ENCODE data around the gene AKAP9.

DNA sequence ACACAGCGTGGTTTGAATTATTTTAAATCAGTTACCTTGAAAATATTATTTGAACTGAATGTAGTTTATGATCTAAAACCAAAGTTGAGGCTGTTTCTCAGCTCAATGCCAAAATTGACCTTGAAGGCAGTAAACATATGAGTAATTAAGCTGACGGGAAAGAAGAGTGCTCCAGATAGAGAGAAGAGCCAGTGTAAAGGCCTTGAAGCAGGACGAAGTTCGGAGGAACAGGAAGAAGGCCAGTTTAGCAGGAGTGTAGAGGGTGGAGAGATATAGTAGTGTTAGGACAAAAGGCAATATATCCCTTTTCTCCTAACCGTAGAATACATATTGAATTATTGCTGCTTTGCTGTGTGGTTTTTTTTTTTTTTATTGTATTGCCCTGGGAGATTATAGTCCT is 130.4 kb downstream of the AKAP9 start:
- TF ChIP-seq POLR2AphosphoS5 (IDR thresholded peaks at IDR 0.05) (no peak), EP300 (IDR thresholded peaks at IDR 0.05) (no peak)
- TF ChIP-seq, protein P1, sequence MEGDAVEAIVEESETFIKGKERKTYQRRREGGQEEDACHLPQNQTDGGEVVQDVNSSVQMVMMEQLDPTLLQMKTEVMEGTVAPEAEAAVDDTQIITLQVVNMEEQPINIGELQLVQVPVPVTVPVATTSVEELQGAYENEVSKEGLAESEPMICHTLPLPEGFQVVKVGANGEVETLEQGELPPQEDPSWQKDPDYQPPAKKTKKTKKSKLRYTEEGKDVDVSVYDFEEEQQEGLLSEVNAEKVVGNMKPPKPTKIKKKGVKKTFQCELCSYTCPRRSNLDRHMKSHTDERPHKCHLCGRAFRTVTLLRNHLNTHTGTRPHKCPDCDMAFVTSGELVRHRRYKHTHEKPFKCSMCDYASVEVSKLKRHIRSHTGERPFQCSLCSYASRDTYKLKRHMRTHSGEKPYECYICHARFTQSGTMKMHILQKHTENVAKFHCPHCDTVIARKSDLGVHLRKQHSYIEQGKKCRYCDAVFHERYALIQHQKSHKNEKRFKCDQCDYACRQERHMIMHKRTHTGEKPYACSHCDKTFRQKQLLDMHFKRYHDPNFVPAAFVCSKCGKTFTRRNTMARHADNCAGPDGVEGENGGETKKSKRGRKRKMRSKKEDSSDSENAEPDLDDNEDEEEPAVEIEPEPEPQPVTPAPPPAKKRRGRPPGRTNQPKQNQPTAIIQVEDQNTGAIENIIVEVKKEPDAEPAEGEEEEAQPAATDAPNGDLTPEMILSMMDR (IDR thresholded peaks at IDR 0.05): no peak

Data from suprapubic skin (tissue), 4 donors.